ENCODE data around the gene NRG2. TPM values are rescaled to one million over a fixed set of nuclear protein-coding genes. Genes with fewer than 3 reads are reported as not detected.

NRG2 gene
- total and polyA plus RNA-seq, 2 donors (not counting 3 experiments of a cell fraction or from before 2014, with no cell fraction given) = 0.26 to 0.42 TPM

DNA sequence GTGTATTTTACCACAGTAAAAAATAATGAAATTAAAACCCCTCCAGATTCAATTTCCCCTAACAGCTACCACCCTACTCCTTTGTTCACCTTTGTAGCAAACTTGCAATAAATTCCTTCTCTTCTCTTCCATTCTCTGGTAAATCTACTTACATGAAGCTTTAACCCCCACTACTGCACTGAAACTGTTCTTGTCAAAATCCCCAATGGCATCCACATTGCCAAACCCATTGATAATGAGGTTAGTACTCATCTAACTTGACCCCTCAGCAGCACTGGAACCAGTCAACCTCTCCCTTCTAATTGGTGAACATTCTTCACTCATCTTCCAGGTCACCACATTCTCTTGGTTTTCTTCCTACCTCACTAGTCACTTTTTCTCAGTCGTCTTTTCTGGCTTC lies 29.6 kb downstream of the NRG2 start:
- DNase-seq (ENCODE audit: low read depth, low spot score) (no peak), FAIRE-seq (no peak)
- no peaks in the 10 kb centered on the region for H3K79me2 ChIP-seq (ENCODE audit: control insufficient read depth, insufficient read depth, low read length)
- dilution Hi-C loops (cut with MboI; ENCODE audit: extremely low pct_ligation_motif_present, low sequenced_read_pairs) (no loop called here), intact Hi-C loops (cut with micrococcal nuclease) (no loop called here)
- CTCF ChIA-PET = interaction anchor here (0.5 to 1.0 kb wide), 2 partner anchors 9 to 97 kb away, joined by 3 to 4 read pairs; no protein-coding TSS in a partner anchor
- no peak overlapping the region for H3K4me2 ChIP-seq (ENCODE audit: insufficient read depth, low read length)
- TF ChIP-seq JUN (IDR thresholded peaks at IDR 0.05; ENCODE audit: borderline replicate concordance, insufficient read depth, insufficient read length, low read depth) (no peak), EZH2 (IDR thresholded peaks at IDR 0.05; ENCODE audit: borderline replicate concordance, low read depth, low read length, severe bottlenecking) (no peak), MYC (IDR thresholded peaks at IDR 0.05; ENCODE audit: low read depth, low read length) (no peak), POLR2A (IDR thresholded peaks at IDR 0.05; ENCODE audit: low read depth, low read length) (no peak), GATA2 (IDR thresholded peaks at IDR 0.05; ENCODE audit: insufficient read depth, insufficient read length, low read depth, low read length) (no peak), FOS (IDR thresholded peaks at IDR 0.05; ENCODE audit: borderline replicate concordance, insufficient read depth, low read length) (no peak), POLR2AphosphoS5 (IDR thresholded peaks at IDR 0.05; ENCODE audit: insufficient read depth, low read depth, low read length) (no peak)
- TF ChIP-seq, protein P1, sequence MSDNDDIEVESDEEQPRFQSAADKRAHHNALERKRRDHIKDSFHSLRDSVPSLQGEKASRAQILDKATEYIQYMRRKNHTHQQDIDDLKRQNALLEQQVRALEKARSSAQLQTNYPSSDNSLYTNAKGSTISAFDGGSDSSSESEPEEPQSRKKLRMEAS (IDR thresholded peaks at IDR 0.05; ENCODE audit: insufficient read depth, insufficient read length) = no peak
- TF ChIP-seq, protein P2, sequence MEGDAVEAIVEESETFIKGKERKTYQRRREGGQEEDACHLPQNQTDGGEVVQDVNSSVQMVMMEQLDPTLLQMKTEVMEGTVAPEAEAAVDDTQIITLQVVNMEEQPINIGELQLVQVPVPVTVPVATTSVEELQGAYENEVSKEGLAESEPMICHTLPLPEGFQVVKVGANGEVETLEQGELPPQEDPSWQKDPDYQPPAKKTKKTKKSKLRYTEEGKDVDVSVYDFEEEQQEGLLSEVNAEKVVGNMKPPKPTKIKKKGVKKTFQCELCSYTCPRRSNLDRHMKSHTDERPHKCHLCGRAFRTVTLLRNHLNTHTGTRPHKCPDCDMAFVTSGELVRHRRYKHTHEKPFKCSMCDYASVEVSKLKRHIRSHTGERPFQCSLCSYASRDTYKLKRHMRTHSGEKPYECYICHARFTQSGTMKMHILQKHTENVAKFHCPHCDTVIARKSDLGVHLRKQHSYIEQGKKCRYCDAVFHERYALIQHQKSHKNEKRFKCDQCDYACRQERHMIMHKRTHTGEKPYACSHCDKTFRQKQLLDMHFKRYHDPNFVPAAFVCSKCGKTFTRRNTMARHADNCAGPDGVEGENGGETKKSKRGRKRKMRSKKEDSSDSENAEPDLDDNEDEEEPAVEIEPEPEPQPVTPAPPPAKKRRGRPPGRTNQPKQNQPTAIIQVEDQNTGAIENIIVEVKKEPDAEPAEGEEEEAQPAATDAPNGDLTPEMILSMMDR (IDR thresholded peaks at IDR 0.05; ENCODE audit: extremely low read depth in 1 of 2, insufficient read depth in 1 of 2, low read depth in 1 of 2, low read length in 2 of 2) = no peak
- no TSS peak for BruUV-seq (replicated peaks)
- H3K9me1 ChIP-seq (replicated peaks; ENCODE audit: control insufficient read depth, extremely low read depth, insufficient read depth, low read length) = no peaks in the 10 kb centered on the region
- H3K27me3 ChIP-seq (ENCODE audit: control insufficient read depth in 2 of 2, insufficient read depth in 2 of 2, low read length in 2 of 2) = peaks cover 18 to 26% of the 10 kb centered on the region in 2 experiments
- no peaks in the 10 kb centered on the region for H3K9me3 ChIP-seq (replicated peaks; ENCODE audit: control insufficient read depth, insufficient read depth, low read length)
- H3K27ac ChIP-seq (ENCODE audit: insufficient read depth, low read depth, low read length) = no peak overlapping the region
- POLR2A ChIA-PET = no interaction called here
- H3K4me1 ChIP-seq (ENCODE audit: control insufficient read depth, extremely low read depth, insufficient read depth, low read length) = no peaks in the 10 kb centered on the region
- H3K4me3 ChIP-seq (replicated peaks in 1 of 3; ENCODE audit: insufficient read depth in 1 of 3, low read depth in 1 of 3, low read length in 3 of 3) = no peak overlapping the region
- no peaks in the 10 kb centered on the region for H4K20me1 ChIP-seq (replicated peaks; ENCODE audit: control insufficient read depth, extremely low read depth, insufficient read depth, low read length)
- no peak overlapping the region for H3K9ac ChIP-seq (replicated peaks; ENCODE audit: extremely low read depth, insufficient read depth, low read length)
- no peak overlapping the region for H2AFZ ChIP-seq (ENCODE audit: low read depth, low read length)
- no peaks in the 10 kb centered on the region for H3K36me3 ChIP-seq (ENCODE audit: control insufficient read depth in 2 of 2, extremely low read depth in 1 of 2, insufficient read depth in 2 of 2, low read length in 2 of 2)

All from endothelial cell of umbilical vein (primary cell).